Activated gamma-delta T cell treated with anti-CD3 and anti-CD28 coated beads, Interleukin-2, amount 50 U/mL, for 16 hours (primary cell): ENCODE data around the gene ZGLP1.
A peak's percentile ranks its signal among the peaks of the same experiment; 100 is the strongest.

Source experiments
- DNase-seq: peaks from one replicate; pipeline ENCODE4 v3.0.0-alpha.2; 2020; ENCODE audit warnings: low read depth

ZGLP1 gene

GRCh38 chr19:10327793-10328192, 18.2 kb upstream of the ZGLP1 start:
- no peak for DNase-seq

GRCh38 chr19:10325732-10326131, 16.1 kb upstream of the ZGLP1 start:
- no peak for DNase-seq

GRCh38 chr19:10321874-10322835, 12.5 kb upstream of the ZGLP1 start:
- no peak for DNase-seq

- no peak for DNase-seq
Measured at GRCh38 chr19:10321417-10321797, 11.8 kb upstream of the ZGLP1 start.

GRCh38 chr19:10320602-10321416, 11.2 kb upstream of the ZGLP1 start:
- no peak for DNase-seq

- DNase-seq, result no peak
Measured at GRCh38 chr19:10318807-10319682, 9.4 kb upstream of the ZGLP1 start.

GRCh38 chr19:10317857-10318462, 8.3 kb upstream of the ZGLP1 start:
- DNase-seq, result no peak

GRCh38 chr19:10317045-10317856, 7.6 kb upstream of the ZGLP1 start:
- no peak for DNase-seq

GRCh38 chr19:10316229-10317044, 6.8 kb upstream of the ZGLP1 start:
- no peak for DNase-seq

GRCh38 chr19:10315335-10316214, 6.0 kb upstream of the ZGLP1 start, which contains the start of gene FDX2:
FDX2 (minus strand) TSS chr19:10316015; CDS start chr19:10315996, 19 bp downstream.
- DNase-seq, result peak; percentile 89

- DNase-seq, result no peak
Measured at GRCh38 chr19:10306327-10306726, 3.3 kb downstream of the ZGLP1 start.

GRCh38 chr19:10305139-10305806, 4.3 kb downstream of the ZGLP1 start:
- no peak for DNase-seq

- DNase-seq, result no peak
Measured at GRCh38 chr19:10299545-10300458, 9.8 kb downstream of the ZGLP1 start.

GRCh38 chr19:10295847-10296591, 13.6 kb downstream of the ZGLP1 start:
- no peak for DNase-seq

- DNase-seq, result no peak
Measured at GRCh38 chr19:10295305-10295846, 14.2 kb downstream of the ZGLP1 start.

- no peak for DNase-seq
Measured at GRCh38 chr19:10294368-10294697, 15.3 kb downstream of the ZGLP1 start.
